HUES6 (cell line): Measurements from ENCODE around the gene PPP1R1B.
A peak's percentile ranks its signal among the peaks of the same experiment; 100 is the strongest.

Source experiments
- H3K27ac ChIP-seq: 2 replicates; pipeline ENCODE4 v1.7.0; 2013; ENCODE audit warnings: low read depth, mild to moderate bottlenecking, low read length, inconsistent platforms
- H3K27me3 ChIP-seq: 2 replicates; pipeline ENCODE4 v1.6.1; 2013; ENCODE audit warnings: low read length; ENCODE audit not compliant: control insufficient read depth, insufficient read depth
- H3K36me3 ChIP-seq: 2 replicates; pipeline ENCODE4 v1.6.1; 2013; ENCODE audit warnings: low read length; ENCODE audit not compliant: control insufficient read depth, insufficient read depth
- H3K4me1 ChIP-seq: 2 replicates; pipeline ENCODE4 v1.6.1; 2013; ENCODE audit warnings: low read length; ENCODE audit not compliant: control insufficient read depth, insufficient read depth
- H3K4me3 ChIP-seq: 2 replicates; pipeline ENCODE4 v1.5.1; 2013; ENCODE audit warnings: low read depth, low read length
- H3K9ac ChIP-seq: one replicate; pipeline ENCODE4 v1.6.1; 2013; ENCODE audit warnings: mild to moderate bottlenecking, low read length
- H3K9me3 ChIP-seq: 2 replicates; pipeline ENCODE4 v1.6.1; 2013; ENCODE audit warnings: low read depth, low read length; ENCODE audit not compliant: control insufficient read depth, insufficient read depth

Gene PPP1R1B

DNA sequence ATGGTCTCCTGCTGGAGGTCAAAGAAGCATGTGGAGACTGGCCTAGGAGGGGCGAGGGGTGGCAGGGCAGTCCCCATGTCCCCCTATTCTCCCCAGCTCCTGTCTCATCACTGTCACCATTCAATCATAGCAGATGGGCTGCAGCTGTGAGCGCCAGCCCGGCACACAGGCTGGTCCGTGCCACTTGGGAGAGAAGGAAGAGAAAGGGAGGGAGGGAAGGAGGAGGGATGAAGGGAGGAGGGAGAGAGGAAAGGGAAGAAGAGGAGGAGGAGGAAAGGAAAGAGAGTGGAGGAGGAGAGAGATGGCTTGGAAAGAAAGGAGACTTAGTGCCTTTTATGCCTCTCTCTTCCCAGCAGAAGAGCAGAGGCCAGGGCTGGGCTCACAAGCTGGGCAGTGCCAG is 31.5 kb upstream of the PPP1R1B start:
- no peak overlapping the region for H3K4me3 ChIP-seq
- no peak overlapping the region for H3K9ac ChIP-seq
- H3K4me1 ChIP-seq = peaks cover 17% of the 10 kb centered on the region
- H3K27ac ChIP-seq = no peak overlapping the region
- H3K9me3 ChIP-seq = no peaks in the 10 kb centered on the region
- H3K36me3 ChIP-seq = no peaks in the 10 kb centered on the region
- H3K27me3 ChIP-seq = peaks cover 99% of the 10 kb centered on the region

DNA sequence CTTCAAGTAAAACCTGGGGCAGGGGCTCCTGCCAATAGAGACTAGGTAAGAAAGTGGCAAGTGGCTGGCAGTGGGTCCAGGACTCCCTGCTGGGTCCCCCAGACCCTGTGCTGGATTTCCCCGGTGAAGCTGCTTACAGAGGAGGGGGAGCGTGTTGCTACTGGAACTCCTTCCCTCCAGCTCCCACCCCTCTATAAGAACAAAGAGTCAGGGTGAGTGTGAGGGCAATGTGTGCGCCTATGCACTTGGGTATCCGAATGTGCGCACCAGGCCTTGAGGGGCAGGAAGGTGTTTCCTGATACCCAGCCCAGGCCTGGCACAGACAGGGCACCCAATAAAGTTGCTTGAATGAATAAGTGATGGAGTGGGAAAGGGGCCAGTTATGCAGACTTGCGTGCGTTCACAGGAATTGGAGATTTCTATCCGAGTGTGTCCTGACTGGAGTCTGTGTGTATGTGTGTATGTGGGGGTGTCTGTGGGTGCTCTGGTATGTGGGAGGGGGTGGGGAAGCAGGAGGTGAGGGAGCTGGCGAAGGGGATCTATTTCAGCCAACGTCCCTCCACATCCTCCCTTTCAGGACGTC is 30.7 kb upstream of the PPP1R1B start:
- H3K27ac ChIP-seq = no peak overlapping the region
- H3K27me3 ChIP-seq = peaks cover 100% of the 10 kb centered on the region
- no peak overlapping the region for H3K9ac ChIP-seq
- peak overlapping the region; percentile 22; the same call in 1 of the 2 replicates for H3K4me3 ChIP-seq
- no peaks in the 10 kb centered on the region for H3K9me3 ChIP-seq
- peaks cover 21% of the 10 kb centered on the region for H3K4me1 ChIP-seq
- no peaks in the 10 kb centered on the region for H3K36me3 ChIP-seq

GRCh38 chr17:39596543-39597267 is 30.0 kb upstream of the PPP1R1B start:
- Histone ChIP-seq H3K4me1 (peaks cover 23% of the 10 kb centered on the region), H3K4me3 (peak overlapping the region; percentile 22), H3K27me3 (peaks cover 100% of the 10 kb centered on the region)

DNA sequence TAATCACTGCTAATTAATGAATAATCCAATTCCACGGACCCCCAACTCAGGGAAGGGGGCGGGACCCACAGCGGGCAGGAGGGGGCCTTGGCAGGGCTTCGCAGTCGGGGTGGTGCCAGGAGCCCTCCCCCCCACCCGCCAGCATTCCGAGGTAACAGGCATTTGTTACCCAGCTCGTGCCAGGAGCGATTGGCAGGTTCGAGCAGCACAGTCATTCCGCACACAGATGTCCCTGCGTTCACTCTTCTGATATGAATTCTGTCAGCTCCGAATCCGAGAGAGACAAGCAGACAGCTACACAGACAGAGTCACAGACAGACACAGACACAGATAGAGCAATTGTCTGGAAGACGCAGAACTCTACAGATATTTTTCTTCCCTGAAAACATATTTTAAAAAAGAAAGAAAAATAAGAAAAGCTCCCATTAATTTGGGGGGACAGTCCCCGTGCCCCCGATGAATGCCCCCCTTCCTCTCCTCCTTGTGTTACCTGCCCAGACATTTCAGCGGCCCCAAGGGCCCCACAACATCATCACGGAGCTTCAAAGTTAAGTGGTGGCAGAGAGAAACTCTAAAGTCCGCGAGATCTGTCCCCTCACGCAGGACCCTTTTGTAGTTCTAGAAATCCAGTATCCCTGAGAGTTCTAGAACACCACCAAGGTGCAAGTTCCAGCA is 29.2 kb upstream of the PPP1R1B start:
- Histone ChIP-seq H3K36me3 (no peaks in the 10 kb centered on the region), H3K27me3 (peaks cover 100% of the 10 kb centered on the region), H3K4me1 (peaks cover 27% of the 10 kb centered on the region), H3K27ac (no peak overlapping the region), H3K9me3 (no peaks in the 10 kb centered on the region), H3K9ac (no peak overlapping the region), H3K4me3 (no peak overlapping the region)

More at GRCh38 chr17:39596543-39597267, 30.0 kb upstream of the PPP1R1B start:
- Histone ChIP-seq H3K9me3 (no peaks in the 10 kb centered on the region), H3K27ac (no peak overlapping the region), H3K36me3 (no peaks in the 10 kb centered on the region), H3K9ac (no peak overlapping the region)

DNA sequence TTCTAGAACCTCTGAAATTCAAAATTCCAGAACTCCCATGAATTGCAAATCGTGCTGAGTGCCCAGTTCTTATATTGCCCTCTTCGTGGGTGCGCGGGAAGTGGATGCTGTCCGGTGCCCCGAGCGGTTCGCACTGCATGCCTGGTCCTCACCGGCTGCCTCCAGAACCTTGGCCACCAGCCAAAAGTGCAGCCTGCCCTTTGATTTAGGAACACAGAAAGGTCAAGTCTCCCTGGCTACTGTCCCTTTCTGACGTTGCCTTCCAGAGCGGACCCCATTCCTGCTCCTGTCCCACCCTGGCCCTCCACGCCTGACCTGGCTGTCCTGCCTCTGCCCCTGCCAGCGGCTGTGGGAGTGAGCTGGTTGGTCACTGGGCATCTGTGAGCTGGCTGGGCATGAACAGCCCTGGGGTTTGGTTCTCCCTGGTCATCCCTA is 28.7 kb upstream of the PPP1R1B start:
- H3K9ac ChIP-seq = no peak overlapping the region
- H3K4me3 ChIP-seq = no peak overlapping the region
- H3K27ac ChIP-seq = no peak overlapping the region
- peaks cover 100% of the 10 kb centered on the region for H3K27me3 ChIP-seq
- no peaks in the 10 kb centered on the region for H3K9me3 ChIP-seq
- H3K36me3 ChIP-seq = no peaks in the 10 kb centered on the region
- peaks cover 27% of the 10 kb centered on the region for H3K4me1 ChIP-seq

GRCh38 chr17:39598630-39599003 is 28.1 kb upstream of the PPP1R1B start:
- Histone ChIP-seq H3K4me1 (peaks cover 31% of the 10 kb centered on the region), H3K9ac (no peak overlapping the region), H3K36me3 (no peaks in the 10 kb centered on the region), H3K4me3 (no peak overlapping the region), H3K27me3 (peaks cover 100% of the 10 kb centered on the region), H3K9me3 (no peaks in the 10 kb centered on the region), H3K27ac (no peak overlapping the region)

DNA sequence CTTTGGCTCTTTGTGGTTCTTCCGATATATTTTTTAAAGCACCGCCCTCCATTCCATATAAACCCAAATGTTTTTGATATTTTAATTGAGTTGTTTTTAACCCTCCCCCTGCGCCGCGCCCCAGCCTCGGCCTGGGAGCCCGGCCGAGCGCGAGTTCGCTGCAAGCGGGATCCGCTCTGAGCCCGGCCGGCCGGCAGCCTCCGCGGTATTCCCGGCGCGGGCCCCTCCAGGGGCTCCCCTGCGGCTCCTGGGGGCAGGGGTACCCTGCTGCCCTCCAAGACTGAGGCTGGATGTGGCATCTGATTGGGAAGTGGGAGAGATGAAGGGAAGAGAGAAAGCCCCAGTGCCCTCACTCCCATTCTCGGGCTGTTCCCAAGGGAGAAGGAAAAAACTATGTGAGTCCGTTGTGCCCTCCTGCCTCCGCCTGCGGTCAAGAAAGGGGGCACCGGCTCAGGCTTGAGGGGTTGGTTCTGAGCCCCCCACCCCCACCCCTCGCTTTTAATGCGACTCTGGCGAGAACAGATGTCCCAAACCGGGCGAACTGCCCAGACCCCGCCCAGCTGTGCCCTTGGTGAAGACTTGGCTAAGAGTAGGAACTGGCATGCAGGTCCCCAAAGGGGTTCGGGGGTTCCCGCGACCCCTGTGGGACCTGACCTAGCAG is 27.6 kb upstream of the PPP1R1B start:
- Histone ChIP-seq H3K9ac (no peak overlapping the region), H3K4me3 (no peak overlapping the region), H3K27me3 (peaks cover 100% of the 10 kb centered on the region)

DNA sequence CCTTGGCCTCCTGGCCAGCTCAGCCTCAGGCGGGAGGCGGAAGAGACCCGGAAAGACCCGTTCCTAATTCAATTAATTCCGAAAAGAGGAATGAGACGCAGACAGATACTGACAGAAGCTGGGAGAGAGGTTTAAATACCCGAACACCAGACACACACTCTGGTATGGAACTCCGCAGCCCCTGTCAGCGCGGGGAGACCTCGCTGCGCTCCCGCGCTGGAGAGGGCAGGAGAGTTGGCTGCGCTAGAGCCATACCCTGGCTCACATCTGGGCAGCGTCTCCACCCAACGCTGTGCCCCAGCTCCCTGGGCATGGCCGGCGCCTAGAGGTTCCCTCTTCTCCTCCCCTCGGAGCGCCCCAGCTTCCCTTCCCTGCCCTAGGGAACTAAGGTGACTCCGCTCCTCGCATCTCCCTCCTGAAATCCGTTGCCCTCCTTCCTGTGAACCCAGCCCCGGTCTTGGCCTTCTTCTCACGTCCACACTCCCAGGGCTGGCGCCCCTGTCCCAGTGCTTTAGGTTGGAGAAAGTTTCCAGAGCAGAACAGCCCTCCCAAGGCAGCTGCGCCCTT is 27.0 kb upstream of the PPP1R1B start:
- H3K36me3 ChIP-seq = no peaks in the 10 kb centered on the region
- H3K27ac ChIP-seq = no peak overlapping the region
- H3K4me3 ChIP-seq = no peak overlapping the region
- H3K4me1 ChIP-seq = peaks cover 34% of the 10 kb centered on the region
- H3K9me3 ChIP-seq = no peaks in the 10 kb centered on the region
- H3K27me3 ChIP-seq = peaks cover 100% of the 10 kb centered on the region
- no peak overlapping the region for H3K9ac ChIP-seq

More for the DNA sequence above, 27.6 kb upstream of the PPP1R1B start:
- Histone ChIP-seq H3K9me3 (no peaks in the 10 kb centered on the region), H3K4me1 (peaks cover 34% of the 10 kb centered on the region), H3K36me3 (no peaks in the 10 kb centered on the region), H3K27ac (no peak overlapping the region)

- Histone ChIP-seq H3K27me3 (peaks cover 100% of the 10 kb centered on the region), H3K9ac (no peak overlapping the region), H3K4me1 (peaks cover 36% of the 10 kb centered on the region), H3K9me3 (no peaks in the 10 kb centered on the region), H3K4me3 (no peak overlapping the region), H3K27ac (no peak overlapping the region), H3K36me3 (no peaks in the 10 kb centered on the region)
Measured at GRCh38 chr17:39600288-39600996, 26.3 kb upstream of the PPP1R1B start.

GRCh38 chr17:39600997-39601597 is 25.7 kb upstream of the PPP1R1B start:
- H3K9ac ChIP-seq = no peak overlapping the region
- no peaks in the 10 kb centered on the region for H3K36me3 ChIP-seq
- H3K4me3 ChIP-seq = peak overlapping the region; percentile 16; the same call in 1 of the 2 replicates
- no peaks in the 10 kb centered on the region for H3K9me3 ChIP-seq
- H3K27ac ChIP-seq = no peak overlapping the region
- H3K4me1 ChIP-seq = peaks cover 40% of the 10 kb centered on the region
- peaks cover 100% of the 10 kb centered on the region for H3K27me3 ChIP-seq
